PC-3 (cell line): Measurements from ENCODE around the gene NPL. TPM values are rescaled to one million over a fixed set of nuclear protein-coding genes. Genes with fewer than 3 reads are reported as not detected.

Source experiments
- ATAC-seq: fragments of 200-7000 bp; cut with Tn5 transposase; 2 replicates; pipeline ENCODE4 v1.9.1; 2020; ENCODE audit warnings: mild to moderate bottlenecking, moderate library complexity
- BruUV-seq: library from RNA; stranded (reverse); fragments of 400-500 nt; replicated peaks from 2 replicates; lab custom pipeline; 2021; lab: Mats Ljungman, UMichigan
- CTCF ChIA-PET: fragments of 300-600 bp; sonication (Branson Sonifier 250); formaldehyde crosslinking; loops from one replicate; lab custom pipeline; 2022; ENCODE audit warnings: antibody characterized with exemption; lab: Charles Lee
- POLR2A ChIA-PET: fragments of 300-600 bp; sonication (Branson Sonifier 250); formaldehyde crosslinking; loops from one replicate; lab custom pipeline; 2022; ENCODE audit warnings: antibody characterized with exemption; ENCODE audit not compliant: unreplicated experiment; lab: Charles Lee
- DNase-seq: peaks from one replicate; pipeline ENCODE4 v3.0.0-alpha.2; 2015
- H2AFZ ChIP-seq: fragments of 300-600 bp; sonication (generic); 2 replicates; pipeline ENCODE4 v1.6.0; 2016; ENCODE audit warnings: antibody characterized with exemption, low read length
- H3F3A ChIP-seq: fragments of 300-600 bp; sonication (generic); one replicate; pipeline ENCODE4 v1.6.0; 2017; ENCODE audit warnings: antibody characterized with exemption, low read length, control low read depth, mild to moderate bottlenecking; ENCODE audit not compliant: unreplicated experiment
- H3K27ac ChIP-seq: fragments of 300-600 bp; sonication (generic); 2 replicates; pipeline ENCODE4 v1.5.1; 2016; ENCODE audit warnings: mild to moderate bottlenecking, low read length
- H3K27me3 ChIP-seq: fragments of 300-600 bp; sonication (generic); 2 replicates; pipeline ENCODE4 v1.6.1; 2016; ENCODE audit warnings: low read length, mixed read lengths
- H3K36me3 ChIP-seq: fragments of 300-600 bp; sonication (generic); 2 replicates; pipeline ENCODE4 v1.6.1; 2016; ENCODE audit warnings: low read depth, mixed run types, low read length, mixed read lengths
- H3K4me1 ChIP-seq: fragments of 300-600 bp; sonication (generic); 2 replicates; pipeline ENCODE4 v1.5.1; 2016; ENCODE audit warnings: low read length; ENCODE audit not compliant: insufficient read depth
- H3K4me2 ChIP-seq: fragments of 300-600 bp; sonication (generic); 2 replicates; pipeline ENCODE4 v1.6.0; 2016; ENCODE audit warnings: low read length
- H3K4me3 ChIP-seq: fragments of 300-600 bp; sonication (generic); 2 replicates; pipeline ENCODE4 v1.5.1; 2016; ENCODE audit warnings: mild to moderate bottlenecking, low read length, mixed read lengths
- H3K79me2 ChIP-seq: fragments of 300-600 bp; sonication (generic); 2 replicates; pipeline ENCODE4 v1.6.1; 2017; ENCODE audit warnings: low read length, mixed read lengths
- H3K9ac ChIP-seq: fragments of 300-600 bp; sonication (generic); 2 replicates; pipeline ENCODE4 v1.6.0; 2016; ENCODE audit warnings: mild to moderate bottlenecking, low read length
- H3K9me2 ChIP-seq: fragments of 300-600 bp; sonication (generic); replicated peaks from 2 replicates; pipeline ENCODE4 v1.6.1; 2016; ENCODE audit warnings: mixed run types, low read length, mixed read lengths
- H3K9me3 ChIP-seq: fragments of 300-600 bp; sonication (generic); 2 replicates; pipeline ENCODE4 v1.6.1; 2016; ENCODE audit warnings: low read length, mixed read lengths
- H4K20me1 ChIP-seq: fragments of 300-600 bp; sonication (generic); 2 replicates; pipeline ENCODE4 v1.6.1; 2016; ENCODE audit warnings: low read length, mixed read lengths
- EZH2 ChIP-seq: fragments of 300-600 bp; sonication (generic); IDR thresholded peaks from one replicate; pipeline ENCODE4 v1.6.1; 2017; ENCODE audit warnings: antibody characterized with exemption, mild to moderate bottlenecking, low read length; ENCODE audit not compliant: unreplicated experiment
- EZH2phosphoT487 ChIP-seq: fragments of 300-600 bp; sonication (generic); IDR thresholded peaks from 2 replicates; pipeline ENCODE4 v1.6.1; 2018; ENCODE audit warnings: mild to moderate bottlenecking, antibody characterized with exemption, low read length, borderline replicate concordance
- intact Hi-C: fragments of 100-400 bp; cut with micrococcal nuclease; formaldehyde crosslinking; loops from 2 replicates; pipeline ENCODE4 v1.9.0; 2023
- total RNA-seq: library from RNA; depleted of rRNA; stranded (reverse); fragments of >200 nt; gene quantifications from 2 replicates; pipeline ENCODE4 v1.2.3, GENCODE V29; 2014
- TF ChIP-seq, protein P1 (sequence below): fragments of 300-600 bp; sonication (generic); conservative IDR thresholded peaks from 2 replicates; pipeline ENCODE4 v1.5.1; 2017; ENCODE audit warnings: antibody characterized with exemption, low read depth, mild to moderate bottlenecking, low read length

The NPL gene
- total RNA-seq, 1 experiment from 2014 or later = not detected

- no peak for DNase-seq
- ChIA-PET CTCF (no interaction called here), POLR2A (no interaction called here)
- no peak for TF ChIP-seq EZH2phosphoT487
- no peak for TF ChIP-seq EZH2
- TF ChIP-seq, protein P1, sequence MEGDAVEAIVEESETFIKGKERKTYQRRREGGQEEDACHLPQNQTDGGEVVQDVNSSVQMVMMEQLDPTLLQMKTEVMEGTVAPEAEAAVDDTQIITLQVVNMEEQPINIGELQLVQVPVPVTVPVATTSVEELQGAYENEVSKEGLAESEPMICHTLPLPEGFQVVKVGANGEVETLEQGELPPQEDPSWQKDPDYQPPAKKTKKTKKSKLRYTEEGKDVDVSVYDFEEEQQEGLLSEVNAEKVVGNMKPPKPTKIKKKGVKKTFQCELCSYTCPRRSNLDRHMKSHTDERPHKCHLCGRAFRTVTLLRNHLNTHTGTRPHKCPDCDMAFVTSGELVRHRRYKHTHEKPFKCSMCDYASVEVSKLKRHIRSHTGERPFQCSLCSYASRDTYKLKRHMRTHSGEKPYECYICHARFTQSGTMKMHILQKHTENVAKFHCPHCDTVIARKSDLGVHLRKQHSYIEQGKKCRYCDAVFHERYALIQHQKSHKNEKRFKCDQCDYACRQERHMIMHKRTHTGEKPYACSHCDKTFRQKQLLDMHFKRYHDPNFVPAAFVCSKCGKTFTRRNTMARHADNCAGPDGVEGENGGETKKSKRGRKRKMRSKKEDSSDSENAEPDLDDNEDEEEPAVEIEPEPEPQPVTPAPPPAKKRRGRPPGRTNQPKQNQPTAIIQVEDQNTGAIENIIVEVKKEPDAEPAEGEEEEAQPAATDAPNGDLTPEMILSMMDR = no peak
- no peak for ATAC-seq
- Histone ChIP-seq H3K4me1 (no peaks in the 10 kb centered on the region), H2AFZ (no peak overlapping the region), H3K36me3 (no peaks in the 10 kb centered on the region), H3K9ac (no peak overlapping the region), H3K4me2 (no peak overlapping the region), H3K9me3 (no peaks in the 10 kb centered on the region), H3K79me2 (no peaks in the 10 kb centered on the region), H4K20me1 (no peaks in the 10 kb centered on the region), H3K4me3 (no peak overlapping the region), H3K9me2 (no peaks in the 10 kb centered on the region), H3K27me3 (peaks cover 4% of the 10 kb centered on the region; the same call in 1 of the 2 replicates), H3K27ac (no peak overlapping the region), H3F3A (no peaks in the 10 kb centered on the region)
- intact Hi-C loops = no loop called here
- no TSS peak for BruUV-seq
These were observed 25.4 kb upstream of the NPL start for GRCh38 chr1:182764029-182764727.

GRCh38 chr1:182765391-182765790 is 24.2 kb upstream of the NPL start:
- no peaks in the 10 kb centered on the region for H3K9me2 ChIP-seq
- H3K79me2 ChIP-seq = no peaks in the 10 kb centered on the region
- H3K4me2 ChIP-seq = no peak overlapping the region
- ChIA-PET POLR2A (no interaction called here), CTCF (no interaction called here)
- no peak overlapping the region for H3K4me3 ChIP-seq
- ATAC-seq (no peak), DNase-seq (no peak)
- H3K27me3 ChIP-seq = peaks cover 4% of the 10 kb centered on the region; the same call in 1 of the 2 replicates
- intact Hi-C loops = no loop called here
- H3K9me3 ChIP-seq = no peaks in the 10 kb centered on the region
- no peaks in the 10 kb centered on the region for H3K4me1 ChIP-seq
- H3F3A ChIP-seq = no peaks in the 10 kb centered on the region
- H3K27ac ChIP-seq = no peak overlapping the region
- no peak for TF ChIP-seq EZH2
- TF ChIP-seq, protein P1 = no peak
- no peak for TF ChIP-seq EZH2phosphoT487
- H2AFZ ChIP-seq = no peak overlapping the region
- H3K36me3 ChIP-seq = no peaks in the 10 kb centered on the region
- no peak overlapping the region for H3K9ac ChIP-seq
- H4K20me1 ChIP-seq = no peaks in the 10 kb centered on the region
- no TSS peak for BruUV-seq

- no peak overlapping the region for H3K4me2 ChIP-seq
- DNase-seq (no peak), ATAC-seq (no peak)
- no peaks in the 10 kb centered on the region for H3K79me2 ChIP-seq
- H3K9ac ChIP-seq = no peak overlapping the region
- H3K4me1 ChIP-seq = no peaks in the 10 kb centered on the region
- H3K36me3 ChIP-seq = no peaks in the 10 kb centered on the region
- no peaks in the 10 kb centered on the region for H4K20me1 ChIP-seq
- H3K9me2 ChIP-seq = no peaks in the 10 kb centered on the region
- H3K4me3 ChIP-seq = no peak overlapping the region
- no peak overlapping the region for H3K27ac ChIP-seq
- H3K27me3 ChIP-seq = peaks cover 4% of the 10 kb centered on the region; the same call in 1 of the 2 replicates
- BruUV-seq = no TSS peak
- intact Hi-C loops = no loop called here
- ChIA-PET CTCF (no interaction called here), POLR2A (no interaction called here)
- TF ChIP-seq EZH2phosphoT487 = no peak
- TF ChIP-seq EZH2 = no peak
- TF ChIP-seq, protein P1 = no peak
- H3F3A ChIP-seq = no peaks in the 10 kb centered on the region
- no peaks in the 10 kb centered on the region for H3K9me3 ChIP-seq
- H2AFZ ChIP-seq = no peak overlapping the region
These were observed 23.5 kb upstream of the NPL start for GRCh38 chr1:182766050-182766449.
